ENCODE measurements around the gene LUZP2.

DNA sequence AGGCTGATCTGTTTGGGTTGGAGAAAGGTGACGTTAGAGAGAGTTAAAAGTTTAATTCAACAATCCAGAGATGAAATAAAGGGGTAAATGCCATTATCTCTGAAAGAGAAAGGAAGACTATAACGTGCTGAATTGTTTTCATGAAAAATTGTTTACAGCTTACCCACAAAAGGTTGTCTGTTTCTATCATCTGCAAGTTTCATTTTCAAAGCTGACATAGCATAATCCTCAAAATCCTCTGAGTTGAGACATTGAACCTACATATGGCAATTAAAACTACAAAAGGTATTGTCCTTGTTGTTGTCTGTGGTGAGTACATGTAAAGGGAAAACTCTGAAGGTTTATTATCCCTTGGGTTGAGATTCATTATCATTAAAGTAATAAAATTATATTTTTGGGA lies 569.9 kb downstream of the LUZP2 start:
- TF ChIP-seq, protein P1, sequence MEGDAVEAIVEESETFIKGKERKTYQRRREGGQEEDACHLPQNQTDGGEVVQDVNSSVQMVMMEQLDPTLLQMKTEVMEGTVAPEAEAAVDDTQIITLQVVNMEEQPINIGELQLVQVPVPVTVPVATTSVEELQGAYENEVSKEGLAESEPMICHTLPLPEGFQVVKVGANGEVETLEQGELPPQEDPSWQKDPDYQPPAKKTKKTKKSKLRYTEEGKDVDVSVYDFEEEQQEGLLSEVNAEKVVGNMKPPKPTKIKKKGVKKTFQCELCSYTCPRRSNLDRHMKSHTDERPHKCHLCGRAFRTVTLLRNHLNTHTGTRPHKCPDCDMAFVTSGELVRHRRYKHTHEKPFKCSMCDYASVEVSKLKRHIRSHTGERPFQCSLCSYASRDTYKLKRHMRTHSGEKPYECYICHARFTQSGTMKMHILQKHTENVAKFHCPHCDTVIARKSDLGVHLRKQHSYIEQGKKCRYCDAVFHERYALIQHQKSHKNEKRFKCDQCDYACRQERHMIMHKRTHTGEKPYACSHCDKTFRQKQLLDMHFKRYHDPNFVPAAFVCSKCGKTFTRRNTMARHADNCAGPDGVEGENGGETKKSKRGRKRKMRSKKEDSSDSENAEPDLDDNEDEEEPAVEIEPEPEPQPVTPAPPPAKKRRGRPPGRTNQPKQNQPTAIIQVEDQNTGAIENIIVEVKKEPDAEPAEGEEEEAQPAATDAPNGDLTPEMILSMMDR (conservative IDR thresholded peaks at IDR 0.05; ENCODE audit: low read length) = no peak
- no peak for TF ChIP-seq EZH2phosphoT487 (IDR thresholded peaks at IDR 0.05; ENCODE audit: borderline replicate concordance, low read depth, low read length)
